Activated B cell treated with CpG ODN at 0.5 μM for 24 hours (primary cell): ENCODE measurements around the gene AK2. TPM values are rescaled to one million over a fixed set of nuclear protein-coding genes. Genes with fewer than 3 reads are reported as not detected.

ENCODE experiments used
- ATAC-seq: fragments of 200-7000 bp; cut with Tn5 transposase; one replicate; pipeline ENCODE4 v1.10.0; 2021; ENCODE audit warnings: low read depth, mild to moderate bottlenecking, moderate library complexity
- CTCF ChIA-PET: fragments of 350-600 bp; sonication (Branson Sonifier 250); formaldehyde crosslinking; loops from one replicate; lab custom pipeline; 2021; ENCODE audit warnings: antibody characterized with exemption; lab: Charles Lee
- POLR2A ChIA-PET: fragments of 350-600 bp; sonication (Branson Sonifier 250); formaldehyde crosslinking; loops from one replicate; lab custom pipeline; 2021; ENCODE audit warnings: antibody characterized with exemption; lab: Charles Lee
- DNase-seq: peaks from one replicate; pipeline ENCODE4 v3.0.0; 2022
- H3K27ac Mint-ChIP-seq: one replicate; pipeline ENCODE4 v1.8.0; 2020; ENCODE audit warnings: mixed read lengths
- H3K27me3 Mint-ChIP-seq: one replicate; pipeline ENCODE4 v1.8.0; 2021; ENCODE audit warnings: mixed read lengths
- H3K36me3 Mint-ChIP-seq: one replicate; pipeline ENCODE4 v1.8.0; 2021; ENCODE audit warnings: low read depth, mixed read lengths
- H3K4me1 Mint-ChIP-seq: one replicate; pipeline ENCODE4 v1.8.0; 2021; ENCODE audit warnings: mixed read lengths
- H3K4me3 Mint-ChIP-seq: one replicate; pipeline ENCODE4 v1.8.0; 2020; ENCODE audit warnings: mild to moderate bottlenecking, mixed read lengths
- H3K9me3 Mint-ChIP-seq: one replicate; pipeline ENCODE4 v1.8.0; 2020; ENCODE audit warnings: mixed read lengths
- CTCF ChIP-seq: fragments of 200-600 bp; IDR thresholded peaks from one replicate; pipeline ENCODE4 v1.8.0; 2022; ENCODE audit warnings: antibody characterized with exemption, mild to moderate bottlenecking
- intact Hi-C: fragments of 100-400 bp; cut with micrococcal nuclease; formaldehyde crosslinking; loops from one replicate; pipeline ENCODE4 v1.15.1; 2024
- total RNA-seq: library from RNA; stranded (reverse); gene quantifications from 2 replicates; pipeline ENCODE4 v1.2.3, GENCODE V29; 2022

AK2 gene
- total RNA-seq, 1 donor from 2014 or later: 162 TPM

DNA sequence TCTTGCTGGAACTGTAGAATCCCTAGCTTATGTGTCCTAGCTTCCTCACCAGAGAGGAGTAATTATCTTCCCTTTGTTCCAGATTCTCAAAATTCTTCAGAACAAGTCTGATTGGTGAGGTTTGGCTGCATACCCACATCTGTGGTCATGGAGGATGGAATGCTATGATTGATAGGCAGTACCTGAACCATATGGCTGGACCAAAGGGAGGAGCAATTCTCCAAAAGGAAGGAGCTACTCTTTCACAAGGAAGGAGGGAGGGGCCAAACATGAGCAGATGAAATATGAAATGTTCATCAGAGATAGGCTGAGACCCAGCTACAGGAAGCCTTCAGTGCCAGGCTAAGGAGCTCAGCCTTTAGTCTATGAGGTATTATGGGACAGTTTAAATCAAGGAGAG lies 67.1 kb downstream of the AK2 start:
- TF ChIP-seq CTCF: no peak
- DNase-seq (no peak), ATAC-seq (no peak)
- ChIA-PET CTCF (no interaction called here), POLR2A (interaction anchor here (1.6 to 5.7 kb wide), 2 partner anchors 12 to 23 kb away, joined by 3 to 39 read pairs; no protein-coding TSS in a partner anchor)
- intact Hi-C loops: loop anchor here (10.0 kb wide), 1 partner anchor 155 kb away; the partner anchor contains the start of genes S100PBP and YARS1
- Mint-ChIP-seq H3K9me3 (no peaks in the 10 kb centered on the region), H3K27ac (no peak overlapping the region), H3K36me3 (no peaks in the 10 kb centered on the region), H3K4me3 (no peak overlapping the region), H3K4me1 (peaks cover 12% of the 10 kb centered on the region), H3K27me3 (peaks cover 13% of the 10 kb centered on the region)

DNA sequence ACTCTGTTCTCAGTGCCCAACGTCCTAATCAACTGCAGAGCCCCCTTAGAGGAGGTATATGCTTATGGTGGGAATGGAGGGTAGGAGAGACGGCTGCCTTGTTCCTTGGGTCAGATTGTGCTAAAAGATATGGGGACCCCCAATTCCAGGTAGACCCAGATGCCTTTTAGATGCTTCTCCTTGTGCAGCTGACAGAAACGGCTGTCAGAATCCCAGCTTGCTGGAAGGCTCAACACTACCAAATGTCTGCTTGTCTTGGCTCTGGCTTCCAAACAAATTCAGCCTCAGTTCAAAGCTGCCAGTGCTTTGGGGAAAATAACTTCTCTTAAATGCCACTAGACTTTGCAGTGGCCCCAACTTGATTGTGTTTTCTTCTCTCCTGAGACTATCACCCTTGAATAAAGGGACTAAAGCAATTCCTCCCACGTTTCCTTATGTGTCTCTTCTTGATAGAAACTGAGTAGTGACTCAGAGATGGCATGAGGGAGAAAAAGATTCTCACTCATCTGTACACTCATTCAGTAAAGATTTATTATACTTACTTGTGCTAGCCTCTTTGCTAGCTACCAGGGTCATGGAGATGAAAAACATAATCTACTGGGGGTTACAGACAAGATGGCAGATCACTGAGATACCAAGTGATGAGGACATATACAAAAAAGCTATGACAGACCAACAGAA lies 68.7 kb downstream of the AK2 start:
- ChIA-PET POLR2A (interaction anchor here (1.3 to 5.7 kb wide), 4 partner anchors 13 to 26 kb away, joined by 3 to 39 read pairs (median 3); no protein-coding TSS in a partner anchor), CTCF (interaction anchor here (1.0 kb wide), 1 partner anchor 13 kb away, joined by 3 read pairs; no protein-coding TSS in a partner anchor)
- DNase-seq: no peak
- intact Hi-C loops: loop anchor here (10.0 kb wide), 1 partner anchor 153 kb away; the partner anchor contains the start of genes S100PBP and YARS1
- H3K36me3 Mint-ChIP-seq: peaks cover 3% of the 10 kb centered on the region
- no peak for TF ChIP-seq CTCF
- no peak overlapping the region for H3K4me3 Mint-ChIP-seq
- H3K27me3 Mint-ChIP-seq: peaks cover 13% of the 10 kb centered on the region
- no peak overlapping the region for H3K27ac Mint-ChIP-seq
- peaks cover 15% of the 10 kb centered on the region for H3K4me1 Mint-ChIP-seq
- no peak for ATAC-seq
- no peaks in the 10 kb centered on the region for H3K9me3 Mint-ChIP-seq

- Mint-ChIP-seq H3K4me3 (no peak overlapping the region), H3K9me3 (no peaks in the 10 kb centered on the region), H3K27me3 (peaks cover 5% of the 10 kb centered on the region), H3K4me1 (peaks cover 19% of the 10 kb centered on the region), H3K36me3 (peaks cover 5% of the 10 kb centered on the region), H3K27ac (no peak overlapping the region)
- ChIA-PET POLR2A (interaction anchor here (1.4 kb wide), 1 partner anchor 26 kb away, joined by 3 read pairs; no protein-coding TSS in a partner anchor), CTCF (no interaction called here)
- TF ChIP-seq CTCF: no peak
- DNase-seq: no peak
- intact Hi-C loops: loop anchor here (10.0 kb wide), 1 partner anchor 152 kb away; the partner anchor contains the start of genes S100PBP and YARS1
- no peak for ATAC-seq
These were observed 69.8 kb downstream of the AK2 start for GRCh38 chr1:32966900-32967299.

- DNase-seq (no peak), ATAC-seq (no peak)
- Mint-ChIP-seq H3K4me1 (peaks cover 33% of the 10 kb centered on the region), H3K9me3 (no peaks in the 10 kb centered on the region), H3K36me3 (peaks cover 5% of the 10 kb centered on the region), H3K4me3 (peak overlapping the region; percentile 85), H3K27me3 (no peaks in the 10 kb centered on the region), H3K27ac (peak overlapping the region; percentile 91)
- CTCF ChIA-PET: interaction anchor here (0.7 to 1.7 kb wide), 4 partner anchors 16 to 162 kb away, joined by 3 to 8 read pairs (median 4); no protein-coding TSS in a partner anchor
- POLR2A ChIA-PET: interaction anchor here (0.5 to 3.1 kb wide), 21 partner anchors 10 to 893 kb away, joined by 3 to 93 read pairs (median 7); partner anchors contain the start of genes KPNA6, S100PBP, TMEM39B and YARS1
- intact Hi-C loops: loop anchor here (10.0 kb wide), 1 partner anchor 150 kb away; the partner anchor contains the start of genes S100PBP and YARS1
- TF ChIP-seq CTCF: no peak
These were observed 71.4 kb downstream of the AK2 start for GRCh38 chr1:32965251-32965747.
